Liver (tissue), 3 donors: ENCODE results near the gene MACROD1.

ENCODE experiments used
- GABPA ChIP-seq, 2 donors: IDR thresholded peaks in 1 of 2; conservative IDR thresholded peaks in 1 of 2; 2 replicates each; pipeline ENCODE4 v1.6.1; 2016; ENCODE audit warnings: antibody characterized with exemption in 2 of 2, mild to moderate bottlenecking in 1 of 2, moderate library complexity in 1 of 2
- HNF4G ChIP-seq: IDR thresholded peaks from 2 replicates; pipeline ENCODE4 v1.6.1; 2016; ENCODE audit warnings: antibody characterized with exemption
- JUND ChIP-seq, 2 donors: IDR thresholded peaks; 2 replicates each; pipeline ENCODE4 v1.6.1; 2016; ENCODE audit warnings: antibody characterized with exemption in 2 of 2
- RAD21 ChIP-seq, 2 donors: IDR thresholded peaks; 2 replicates each; pipeline ENCODE4 v1.6.1; 2016; ENCODE audit warnings: antibody characterized with exemption in 2 of 2, mild to moderate bottlenecking in 2 of 2
- YY1 ChIP-seq: IDR thresholded peaks from 2 replicates; pipeline ENCODE4 v1.6.1; 2016; ENCODE audit warnings: antibody characterized with exemption, mild to moderate bottlenecking
- TF ChIP-seq, protein P1 (sequence below): fragments of 150-350 bp; IDR thresholded peaks from 2 replicates; pipeline ENCODE4 v1.5.1; 2017; ENCODE audit warnings: improper control_type of control experiment, low read depth, low read length; ENCODE audit not compliant: missing input control
- TF ChIP-seq, protein P2 (sequence below): IDR thresholded peaks from 2 replicates; pipeline ENCODE4 v1.6.1; 2016; ENCODE audit warnings: antibody characterized with exemption
- TF ChIP-seq, protein P3 (sequence below): IDR thresholded peaks from 2 replicates; pipeline ENCODE4 v1.6.1; 2016; ENCODE audit warnings: antibody characterized with exemption
- TF ChIP-seq, protein P4 (sequence below): IDR thresholded peaks from 2 replicates; pipeline ENCODE4 v1.6.1; 2016; ENCODE audit warnings: antibody characterized with exemption, mild to moderate bottlenecking
- donor health status: healthy.
- donor health status: healthy.

DNA sequence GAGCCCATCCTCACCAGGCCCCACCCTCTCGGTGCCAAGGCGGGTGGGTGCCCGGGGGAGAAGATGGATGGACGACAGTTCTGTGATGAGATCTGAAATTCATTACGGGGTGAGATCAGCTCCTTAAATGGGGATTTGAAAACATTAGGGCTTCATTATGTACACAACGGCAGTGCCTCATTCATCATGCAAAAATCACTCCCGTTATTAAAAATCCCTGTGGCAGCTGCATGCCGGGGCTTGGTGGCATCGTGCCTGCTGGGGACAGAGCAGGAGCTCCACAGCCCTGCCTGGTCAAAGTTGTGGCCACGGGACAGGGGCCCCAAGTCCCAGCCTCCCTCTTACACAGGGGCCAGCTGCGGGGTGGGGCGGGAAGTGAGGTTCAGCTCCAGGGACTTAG lies 159.5 kb downstream of the MACROD1 start:
- TF ChIP-seq, protein P1, sequence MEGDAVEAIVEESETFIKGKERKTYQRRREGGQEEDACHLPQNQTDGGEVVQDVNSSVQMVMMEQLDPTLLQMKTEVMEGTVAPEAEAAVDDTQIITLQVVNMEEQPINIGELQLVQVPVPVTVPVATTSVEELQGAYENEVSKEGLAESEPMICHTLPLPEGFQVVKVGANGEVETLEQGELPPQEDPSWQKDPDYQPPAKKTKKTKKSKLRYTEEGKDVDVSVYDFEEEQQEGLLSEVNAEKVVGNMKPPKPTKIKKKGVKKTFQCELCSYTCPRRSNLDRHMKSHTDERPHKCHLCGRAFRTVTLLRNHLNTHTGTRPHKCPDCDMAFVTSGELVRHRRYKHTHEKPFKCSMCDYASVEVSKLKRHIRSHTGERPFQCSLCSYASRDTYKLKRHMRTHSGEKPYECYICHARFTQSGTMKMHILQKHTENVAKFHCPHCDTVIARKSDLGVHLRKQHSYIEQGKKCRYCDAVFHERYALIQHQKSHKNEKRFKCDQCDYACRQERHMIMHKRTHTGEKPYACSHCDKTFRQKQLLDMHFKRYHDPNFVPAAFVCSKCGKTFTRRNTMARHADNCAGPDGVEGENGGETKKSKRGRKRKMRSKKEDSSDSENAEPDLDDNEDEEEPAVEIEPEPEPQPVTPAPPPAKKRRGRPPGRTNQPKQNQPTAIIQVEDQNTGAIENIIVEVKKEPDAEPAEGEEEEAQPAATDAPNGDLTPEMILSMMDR = no peak
- TF ChIP-seq RAD21 (IDR thresholded peaks at IDR 0.05) = no peak
- TF ChIP-seq GABPA (IDR thresholded peaks at IDR 0.05 in 1 of 2, conservative IDR thresholded peaks at IDR 0.05 in 1 of 2) = no peak
- TF ChIP-seq, protein P2, sequence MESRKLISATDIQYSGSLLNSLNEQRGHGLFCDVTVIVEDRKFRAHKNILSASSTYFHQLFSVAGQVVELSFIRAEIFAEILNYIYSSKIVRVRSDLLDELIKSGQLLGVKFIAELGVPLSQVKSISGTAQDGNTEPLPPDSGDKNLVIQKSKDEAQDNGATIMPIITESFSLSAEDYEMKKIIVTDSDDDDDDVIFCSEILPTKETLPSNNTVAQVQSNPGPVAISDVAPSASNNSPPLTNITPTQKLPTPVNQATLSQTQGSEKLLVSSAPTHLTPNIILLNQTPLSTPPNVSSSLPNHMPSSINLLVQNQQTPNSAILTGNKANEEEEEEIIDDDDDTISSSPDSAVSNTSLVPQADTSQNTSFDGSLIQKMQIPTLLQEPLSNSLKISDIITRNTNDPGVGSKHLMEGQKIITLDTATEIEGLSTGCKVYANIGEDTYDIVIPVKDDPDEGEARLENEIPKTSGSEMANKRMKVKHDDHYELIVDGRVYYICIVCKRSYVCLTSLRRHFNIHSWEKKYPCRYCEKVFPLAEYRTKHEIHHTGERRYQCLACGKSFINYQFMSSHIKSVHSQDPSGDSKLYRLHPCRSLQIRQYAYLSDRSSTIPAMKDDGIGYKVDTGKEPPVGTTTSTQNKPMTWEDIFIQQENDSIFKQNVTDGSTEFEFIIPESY = no peak
- no peak for TF ChIP-seq JUND (IDR thresholded peaks at IDR 0.05)
- TF ChIP-seq, protein P3, sequence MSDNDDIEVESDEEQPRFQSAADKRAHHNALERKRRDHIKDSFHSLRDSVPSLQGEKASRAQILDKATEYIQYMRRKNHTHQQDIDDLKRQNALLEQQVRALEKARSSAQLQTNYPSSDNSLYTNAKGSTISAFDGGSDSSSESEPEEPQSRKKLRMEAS = no peak
- TF ChIP-seq HNF4G = no peak
- no peak for TF ChIP-seq YY1
- TF ChIP-seq, protein P4, sequence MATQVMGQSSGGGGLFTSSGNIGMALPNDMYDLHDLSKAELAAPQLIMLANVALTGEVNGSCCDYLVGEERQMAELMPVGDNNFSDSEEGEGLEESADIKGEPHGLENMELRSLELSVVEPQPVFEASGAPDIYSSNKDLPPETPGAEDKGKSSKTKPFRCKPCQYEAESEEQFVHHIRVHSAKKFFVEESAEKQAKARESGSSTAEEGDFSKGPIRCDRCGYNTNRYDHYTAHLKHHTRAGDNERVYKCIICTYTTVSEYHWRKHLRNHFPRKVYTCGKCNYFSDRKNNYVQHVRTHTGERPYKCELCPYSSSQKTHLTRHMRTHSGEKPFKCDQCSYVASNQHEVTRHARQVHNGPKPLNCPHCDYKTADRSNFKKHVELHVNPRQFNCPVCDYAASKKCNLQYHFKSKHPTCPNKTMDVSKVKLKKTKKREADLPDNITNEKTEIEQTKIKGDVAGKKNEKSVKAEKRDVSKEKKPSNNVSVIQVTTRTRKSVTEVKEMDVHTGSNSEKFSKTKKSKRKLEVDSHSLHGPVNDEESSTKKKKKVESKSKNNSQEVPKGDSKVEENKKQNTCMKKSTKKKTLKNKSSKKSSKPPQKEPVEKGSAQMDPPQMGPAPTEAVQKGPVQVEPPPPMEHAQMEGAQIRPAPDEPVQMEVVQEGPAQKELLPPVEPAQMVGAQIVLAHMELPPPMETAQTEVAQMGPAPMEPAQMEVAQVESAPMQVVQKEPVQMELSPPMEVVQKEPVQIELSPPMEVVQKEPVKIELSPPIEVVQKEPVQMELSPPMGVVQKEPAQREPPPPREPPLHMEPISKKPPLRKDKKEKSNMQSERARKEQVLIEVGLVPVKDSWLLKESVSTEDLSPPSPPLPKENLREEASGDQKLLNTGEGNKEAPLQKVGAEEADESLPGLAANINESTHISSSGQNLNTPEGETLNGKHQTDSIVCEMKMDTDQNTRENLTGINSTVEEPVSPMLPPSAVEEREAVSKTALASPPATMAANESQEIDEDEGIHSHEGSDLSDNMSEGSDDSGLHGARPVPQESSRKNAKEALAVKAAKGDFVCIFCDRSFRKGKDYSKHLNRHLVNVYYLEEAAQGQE = no peak
